Colon (tissue), 2 donors: ENCODE measurements around the gene NDUFA6.
"Not testable (repeated sequence)": the region's sequence is repeated elsewhere in the genome, so short reads cannot be mapped to it uniquely, and the experiment has no call there.

Experiments
- FAIRE-seq: peaks from 2 replicates; lab custom pipeline; 2012; peaks lifted over from hg19 to GRCh38; lab: Jason Lieb, UNC
- donor health status: control.
- donor health status: control.

The NDUFA6 gene

DNA sequence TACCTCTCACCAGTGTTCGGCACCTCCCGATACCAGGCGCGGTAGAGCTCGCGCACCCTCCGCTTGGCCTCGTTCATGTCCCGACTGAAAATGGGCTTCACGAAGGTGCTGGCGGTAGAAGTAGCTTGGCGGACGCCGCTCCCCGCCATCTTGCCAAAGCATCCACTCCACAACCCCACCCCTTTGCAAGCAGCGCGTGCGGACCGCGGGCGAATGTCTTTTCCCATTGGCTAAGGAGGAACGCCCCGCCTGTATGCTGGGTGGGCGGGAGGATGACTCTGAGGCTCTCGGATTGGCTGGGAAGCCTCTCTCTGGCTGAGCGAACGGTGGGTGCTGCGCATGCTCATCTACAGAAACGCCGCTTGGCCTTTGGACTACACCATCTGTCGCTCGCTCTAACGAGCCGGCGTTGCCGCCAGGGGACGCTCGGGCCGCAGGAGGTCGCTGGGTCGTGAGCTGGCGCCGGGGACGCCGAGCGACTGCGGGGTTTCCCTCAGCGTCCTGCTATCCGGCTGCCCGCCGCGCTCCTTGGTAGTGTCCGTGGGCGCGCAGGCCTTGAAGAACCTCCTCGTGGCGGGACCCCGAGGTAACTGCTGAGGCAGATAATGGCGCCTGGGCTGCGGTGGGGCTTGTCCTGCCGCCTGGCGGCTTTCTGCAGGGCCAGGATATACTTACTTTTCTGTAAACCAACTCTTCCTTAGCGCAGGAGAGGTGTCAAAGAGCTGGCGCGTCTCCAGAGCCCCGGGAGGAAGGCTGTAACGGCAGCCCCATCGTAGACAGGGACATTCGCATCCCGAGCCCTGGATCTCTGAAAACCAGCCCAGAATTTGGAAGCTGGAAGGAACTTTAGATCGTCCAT lies at the start of gene NDUFA6:
Gene NDUFA6 (minus strand): TSS at position 177 of the 859 bp plus-strand sequence. CDS start 28 bp downstream, at position 149.
- peak; percentile 89 for FAIRE-seq

DNA sequence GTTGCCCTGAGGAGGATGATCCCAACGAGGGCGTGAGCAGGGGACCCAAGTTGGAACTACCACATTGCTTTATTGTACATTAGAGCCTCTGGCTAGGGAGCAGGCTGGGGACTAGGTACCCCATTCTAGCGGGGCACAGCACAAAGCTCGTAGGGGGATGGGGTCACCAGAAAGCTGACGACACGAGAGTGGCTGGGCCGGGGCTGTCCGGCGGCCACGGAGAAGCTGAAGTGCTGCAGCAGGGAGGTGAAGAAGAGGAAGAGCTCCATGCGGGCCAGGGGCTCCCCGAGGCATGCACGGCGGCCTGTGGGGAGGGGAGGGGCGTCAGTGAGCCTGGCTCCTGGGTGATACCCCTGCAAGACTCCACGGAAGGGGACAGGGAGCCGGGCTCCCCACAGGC lies 49.6 kb upstream of the NDUFA6 start:
- FAIRE-seq = not testable (repeated sequence)

DNA sequence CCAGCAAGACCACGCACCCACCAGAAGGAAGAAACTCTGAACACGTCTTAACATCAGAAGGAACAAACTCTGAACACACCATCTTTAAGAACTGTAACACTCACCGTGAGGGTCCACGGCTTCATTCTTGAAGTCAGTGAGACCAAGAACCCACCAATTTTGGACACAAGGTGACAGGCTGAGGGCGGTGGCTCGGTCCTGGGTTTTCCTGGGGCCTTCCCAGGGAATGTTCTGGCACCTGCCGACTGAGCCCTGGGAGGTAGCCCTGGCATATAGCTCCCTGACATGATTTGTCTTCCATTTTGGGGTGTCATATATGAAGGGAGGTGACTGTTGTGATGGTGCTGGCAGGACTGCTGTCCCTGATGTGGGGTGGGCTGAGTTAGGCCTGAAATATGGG lies 48.9 kb upstream of the NDUFA6 start:
- not testable (repeated sequence) for FAIRE-seq

DNA sequence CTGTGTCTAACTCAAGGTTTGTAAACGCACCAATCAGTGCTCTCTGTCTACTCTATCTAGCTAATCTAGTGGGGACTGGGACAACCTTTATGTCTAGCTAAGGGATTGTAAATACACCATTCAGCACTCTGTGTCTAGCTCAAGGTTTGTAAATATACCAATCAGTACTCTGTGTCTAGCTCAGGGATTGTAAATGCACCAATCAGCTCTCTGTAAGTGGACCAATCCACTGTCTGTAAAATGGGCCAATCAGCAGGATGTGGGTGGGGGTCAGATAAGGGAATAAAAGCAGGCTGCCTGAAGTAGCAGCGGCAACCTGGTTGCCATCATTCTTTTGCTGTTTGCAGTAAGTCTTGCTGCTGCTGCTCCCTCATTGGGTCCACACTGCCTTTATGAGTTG lies 48.4 kb upstream of the NDUFA6 start:
- no peak for FAIRE-seq

DNA sequence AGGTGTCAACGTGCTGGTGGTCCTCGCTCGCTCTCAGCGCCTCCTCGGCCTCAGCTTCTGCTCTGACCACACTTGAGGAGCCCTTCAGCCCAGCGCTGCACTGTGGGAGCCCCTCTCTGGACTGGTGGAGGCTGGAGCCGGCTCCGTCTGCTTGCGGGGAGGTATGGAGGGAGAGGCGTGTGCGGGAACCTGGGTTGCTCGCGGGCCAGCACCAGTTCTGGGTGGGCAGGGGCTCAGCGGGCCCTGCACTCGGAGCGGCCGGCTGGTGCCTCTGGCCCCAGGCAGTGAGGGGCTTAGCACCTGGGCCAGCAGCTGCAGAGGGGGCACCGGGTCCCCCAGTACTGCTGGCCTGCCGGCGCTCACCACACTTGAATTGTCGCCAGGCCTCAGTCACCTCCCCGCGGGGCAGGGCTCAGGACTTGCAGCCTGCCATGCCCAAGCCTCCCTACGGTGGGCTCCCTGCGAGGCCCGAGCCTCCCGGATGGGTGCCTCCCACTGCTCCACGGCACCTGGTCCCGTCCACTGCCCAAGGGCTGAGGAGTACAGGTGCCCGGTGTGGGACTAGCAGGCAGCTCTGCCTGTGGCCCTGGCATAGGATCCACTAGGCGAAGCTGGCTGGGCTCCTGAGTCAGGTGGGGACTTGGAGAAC lies 47.7 kb upstream of the NDUFA6 start:
- FAIRE-seq = no peak

DNA sequence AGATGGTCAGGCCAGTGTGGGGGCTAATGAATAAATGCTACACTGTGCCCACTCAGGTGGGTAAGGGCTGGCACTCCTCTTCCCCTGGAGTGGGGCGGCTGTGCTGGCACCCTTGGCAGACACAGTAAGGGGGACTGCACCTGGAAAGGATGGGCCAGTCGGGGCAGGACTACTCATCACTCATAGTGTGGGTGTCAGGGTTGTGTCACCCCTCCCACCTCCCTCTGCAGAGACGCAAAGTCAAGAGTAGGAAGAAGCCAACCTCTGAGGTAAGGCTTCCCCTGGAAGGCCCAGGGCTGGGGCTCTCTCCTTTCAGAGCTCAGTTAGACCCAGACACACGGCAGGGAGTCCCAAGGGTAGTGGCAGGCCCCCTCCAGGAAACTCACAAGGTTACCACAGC lies 45.1 kb upstream of the NDUFA6 start:
- FAIRE-seq = not testable (repeated sequence)

DNA sequence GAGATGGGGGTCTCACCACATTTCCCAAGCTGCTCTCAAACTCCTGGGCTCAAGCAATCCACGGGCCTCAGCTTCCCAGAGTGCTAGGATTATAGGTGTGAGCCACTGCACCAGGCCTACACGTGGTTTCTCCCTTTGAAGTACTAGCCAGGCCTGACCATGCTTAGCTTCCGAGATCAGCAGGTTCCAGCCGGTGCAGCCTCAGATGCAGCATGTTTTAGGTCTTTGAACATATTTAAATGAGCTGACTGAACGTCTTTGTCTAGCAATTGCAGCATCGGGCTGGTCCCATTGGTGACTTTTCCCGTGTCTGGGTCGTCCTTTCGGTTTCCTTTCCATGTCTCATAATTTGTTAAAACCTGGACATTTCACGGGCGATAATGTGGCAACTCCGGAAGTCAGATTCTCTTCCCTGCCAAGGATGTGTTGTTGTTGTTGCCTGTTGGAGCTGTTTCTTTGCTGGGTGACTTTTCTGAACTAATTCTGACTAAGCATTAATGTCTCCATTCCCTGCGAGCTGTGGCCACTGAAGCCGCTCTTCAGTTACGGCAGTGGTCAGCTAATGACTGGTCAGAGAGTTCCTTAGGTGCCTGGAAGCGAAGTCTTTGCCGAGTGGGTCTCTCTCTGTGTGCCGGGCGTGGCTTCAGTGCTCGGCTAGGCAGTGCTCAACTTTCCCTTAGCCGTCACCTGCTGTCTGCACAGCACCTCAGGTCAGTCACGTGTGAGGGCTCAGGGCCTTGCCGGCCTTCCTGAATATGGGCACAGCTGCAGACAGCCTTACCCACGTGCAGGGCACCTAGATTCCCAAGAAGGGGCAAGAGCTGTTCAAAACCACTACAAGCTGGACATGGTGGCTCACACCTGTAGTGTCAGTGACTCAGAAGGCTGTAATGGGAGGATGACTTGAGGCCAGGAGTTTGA lies 43.8 kb upstream of the NDUFA6 start:
- no peak for FAIRE-seq

DNA sequence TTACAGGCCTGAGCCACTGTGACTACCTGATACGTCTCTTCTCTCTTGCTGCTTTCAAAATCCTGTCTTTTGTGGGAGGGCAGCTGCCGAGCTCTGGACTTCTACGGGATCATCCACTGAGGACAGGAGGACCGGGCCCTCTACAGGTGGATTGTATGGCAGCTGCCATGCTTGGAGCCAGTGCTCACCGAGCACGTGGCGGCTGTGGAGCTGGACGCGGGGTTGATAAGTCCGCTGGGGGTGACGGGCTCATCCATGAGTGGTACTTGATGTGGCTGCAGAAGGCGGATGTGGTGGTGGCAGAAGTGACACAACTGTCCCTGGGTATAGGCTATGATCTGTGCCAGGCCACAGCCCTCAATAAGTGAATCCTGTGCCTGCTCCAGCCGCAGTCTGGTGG lies 41.9 kb upstream of the NDUFA6 start:
- no peak for FAIRE-seq

DNA sequence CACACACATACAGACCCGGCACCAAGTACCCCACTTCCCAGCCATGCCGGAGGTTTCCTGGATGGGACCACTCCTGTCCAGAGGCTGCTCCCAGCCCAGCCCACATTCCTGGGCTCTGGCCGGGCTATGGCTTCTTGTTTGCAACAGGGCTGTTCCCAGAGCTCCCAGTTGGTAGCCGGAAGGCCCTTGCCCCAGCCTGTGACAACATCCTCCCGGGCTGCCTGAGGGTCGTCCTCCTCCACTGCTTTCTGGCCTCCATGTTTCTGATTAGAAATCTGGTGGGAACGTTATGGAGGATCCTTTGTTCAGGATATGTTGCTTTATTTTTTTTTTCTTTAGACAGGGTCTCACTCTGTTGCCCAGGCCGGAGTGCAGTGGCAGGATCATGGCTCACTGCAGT lies 41.0 kb upstream of the NDUFA6 start:
- FAIRE-seq = no peak

DNA sequence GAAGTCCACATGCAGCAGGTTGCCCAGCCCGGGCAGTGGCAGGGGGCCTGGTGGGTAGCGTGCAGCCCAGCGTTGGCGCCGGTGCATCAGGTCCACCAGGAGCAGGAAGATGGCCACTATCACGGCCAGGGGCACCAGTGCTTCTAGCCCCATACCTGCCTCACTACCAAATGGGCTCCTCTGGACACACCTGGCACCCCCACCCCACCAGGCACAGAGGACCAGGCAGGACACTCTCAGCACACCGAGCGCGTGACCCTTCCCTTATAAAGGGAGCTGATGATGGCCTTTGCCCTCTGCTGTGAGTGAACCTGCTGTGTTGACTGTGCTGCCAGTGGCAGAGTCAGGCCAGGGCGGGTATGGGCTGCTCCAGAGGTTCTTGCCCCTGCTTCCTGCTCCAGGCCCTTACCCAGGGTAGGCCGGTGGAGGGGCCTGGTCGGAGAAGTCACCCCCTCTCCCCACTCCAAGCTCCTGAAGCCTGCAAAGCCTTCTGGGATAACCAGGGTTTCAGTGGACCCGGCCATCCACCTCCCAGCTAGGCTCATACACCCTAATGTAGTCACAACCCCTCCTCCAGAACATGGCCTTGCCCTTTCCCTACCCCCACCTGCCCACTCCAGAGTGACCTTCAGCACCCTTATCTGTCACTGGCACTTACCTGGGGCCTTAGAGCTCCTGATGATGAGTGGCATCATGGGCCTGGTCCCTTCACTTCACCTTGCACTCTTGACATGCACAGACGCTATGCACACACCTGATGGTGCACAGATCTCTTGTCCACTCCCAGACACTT lies 40.3 kb upstream of the NDUFA6 start, which contains the start of gene CYP2D6:
Gene CYP2D6 (minus strand): TSS at position 172 of the 793 bp plus-strand sequence. CDS start 19 bp downstream, at position 153.
- not testable (repeated sequence) for FAIRE-seq

DNA sequence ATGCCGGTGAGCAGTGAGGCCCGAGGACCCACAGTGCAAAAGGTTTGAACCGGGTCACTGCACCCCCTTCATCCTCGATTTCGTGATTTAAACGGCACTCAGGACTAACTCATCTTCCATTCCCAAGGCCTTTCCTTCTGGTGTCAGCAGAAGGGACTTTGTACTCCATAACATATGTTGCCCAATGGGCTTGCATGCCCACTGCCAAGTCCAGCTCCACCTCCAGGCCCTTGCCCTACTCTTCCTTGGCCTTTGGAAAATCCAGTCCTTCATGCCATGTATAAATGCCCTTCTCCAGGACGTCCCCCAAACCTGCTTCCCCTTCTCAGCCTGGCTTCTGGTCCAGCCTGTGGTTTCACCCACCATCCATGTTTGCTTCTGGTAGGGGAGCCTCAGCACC lies 39.6 kb upstream of the NDUFA6 start:
- FAIRE-seq = not testable (repeated sequence)

DNA sequence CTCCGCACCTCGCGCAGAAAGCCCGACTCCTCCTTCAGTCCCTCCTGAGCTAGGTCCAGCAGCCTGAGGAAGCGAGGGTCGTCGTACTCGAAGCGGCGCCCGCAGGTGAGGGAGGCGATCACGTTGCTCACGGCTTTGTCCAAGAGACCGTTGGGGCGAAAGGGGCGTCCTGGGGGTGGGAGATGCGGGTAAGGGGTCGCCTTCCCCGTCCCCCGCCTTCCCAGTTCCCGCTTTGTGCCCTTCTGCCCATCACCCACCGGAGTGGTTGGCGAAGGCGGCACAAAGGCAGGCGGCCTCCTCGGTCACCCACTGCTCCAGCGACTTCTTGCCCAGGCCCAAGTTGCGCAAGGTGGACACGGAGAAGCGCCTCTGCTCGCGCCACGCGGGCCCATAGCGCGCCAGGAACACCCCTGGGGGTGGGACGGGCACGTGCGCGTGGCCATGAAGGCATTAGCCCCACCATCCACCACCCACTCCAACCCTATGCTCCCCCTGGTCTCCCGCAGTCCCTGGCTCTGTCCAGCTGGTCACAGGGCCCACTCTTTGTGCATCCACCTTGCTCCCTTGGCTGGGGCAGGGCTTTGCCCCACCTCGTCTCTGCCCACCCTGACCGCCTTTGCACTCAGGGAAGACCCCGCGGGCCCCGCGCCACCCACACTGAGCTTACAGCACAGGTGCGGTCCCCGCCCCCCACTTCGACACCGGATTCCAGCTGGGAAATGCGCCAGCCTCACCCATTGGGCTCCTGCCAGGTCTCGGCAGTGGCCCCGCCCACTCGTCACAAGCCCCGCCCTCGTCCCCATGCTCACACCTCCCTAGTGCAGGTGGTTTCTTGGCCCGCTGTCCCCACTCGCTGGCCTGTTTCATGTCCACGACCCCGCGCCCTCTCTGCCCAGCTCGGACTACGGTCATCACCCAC lies 38.5 kb upstream of the NDUFA6 start:
- FAIRE-seq = not testable (repeated sequence)

DNA sequence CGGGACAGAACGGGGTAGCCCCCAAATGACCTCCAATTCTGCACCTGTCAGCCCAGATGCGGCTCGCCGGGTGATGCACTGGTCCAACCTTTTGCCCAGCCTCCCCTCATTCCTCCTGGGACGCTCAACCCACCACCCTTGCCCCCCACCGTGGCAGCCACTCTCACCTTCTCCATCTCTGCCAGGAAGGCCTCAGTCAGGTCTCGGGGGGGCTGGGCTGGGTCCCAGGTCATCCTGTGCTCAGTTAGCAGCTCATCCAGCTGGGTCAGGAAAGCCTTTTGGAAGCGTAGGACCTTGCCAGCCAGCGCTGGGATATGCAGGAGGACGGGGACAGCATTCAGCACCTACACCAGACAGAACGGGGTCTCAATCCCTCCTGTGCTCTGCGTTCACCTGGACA lies 37.4 kb upstream of the NDUFA6 start:
- FAIRE-seq = not testable (repeated sequence)

DNA sequence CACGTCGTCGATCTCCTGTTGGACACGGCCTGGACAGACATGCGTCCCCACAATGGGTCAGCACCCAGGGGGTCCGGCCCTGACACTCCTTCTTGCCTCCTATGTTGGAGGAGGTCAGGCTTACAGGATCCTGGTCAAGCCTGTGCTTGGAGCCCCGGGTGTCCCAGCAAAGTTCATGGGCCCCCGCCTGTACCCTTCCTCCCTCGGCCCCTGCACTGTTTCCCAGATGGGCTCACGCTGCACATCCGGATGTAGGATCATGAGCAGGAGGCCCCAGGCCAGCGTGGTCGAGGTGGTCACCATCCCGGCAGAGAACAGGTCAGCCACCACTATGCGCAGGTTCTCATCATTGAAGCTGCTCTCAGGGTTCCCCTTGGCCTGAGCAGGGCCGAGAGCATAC lies 37.0 kb upstream of the NDUFA6 start:
- FAIRE-seq = no peak

DNA sequence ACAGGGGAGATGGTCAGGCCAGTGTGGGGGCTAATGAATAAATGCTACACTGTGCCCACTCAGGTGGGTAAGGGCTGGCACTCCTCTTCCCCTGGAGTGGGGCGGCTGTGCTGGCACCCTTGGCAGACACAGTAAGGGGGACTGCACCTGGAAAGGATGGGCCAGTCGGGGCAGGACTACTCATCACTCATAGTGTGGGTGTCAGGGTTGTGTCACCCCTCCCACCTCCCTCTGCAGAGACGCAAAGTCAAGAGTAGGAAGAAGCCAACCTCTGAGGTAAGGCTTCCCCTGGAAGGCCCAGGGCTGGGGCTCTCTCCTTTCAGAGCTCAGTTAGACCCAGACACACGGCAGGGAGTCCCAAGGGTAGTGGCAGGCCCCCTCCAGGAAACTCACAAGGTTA lies 33.0 kb upstream of the NDUFA6 start:
- FAIRE-seq = not testable (repeated sequence)

DNA sequence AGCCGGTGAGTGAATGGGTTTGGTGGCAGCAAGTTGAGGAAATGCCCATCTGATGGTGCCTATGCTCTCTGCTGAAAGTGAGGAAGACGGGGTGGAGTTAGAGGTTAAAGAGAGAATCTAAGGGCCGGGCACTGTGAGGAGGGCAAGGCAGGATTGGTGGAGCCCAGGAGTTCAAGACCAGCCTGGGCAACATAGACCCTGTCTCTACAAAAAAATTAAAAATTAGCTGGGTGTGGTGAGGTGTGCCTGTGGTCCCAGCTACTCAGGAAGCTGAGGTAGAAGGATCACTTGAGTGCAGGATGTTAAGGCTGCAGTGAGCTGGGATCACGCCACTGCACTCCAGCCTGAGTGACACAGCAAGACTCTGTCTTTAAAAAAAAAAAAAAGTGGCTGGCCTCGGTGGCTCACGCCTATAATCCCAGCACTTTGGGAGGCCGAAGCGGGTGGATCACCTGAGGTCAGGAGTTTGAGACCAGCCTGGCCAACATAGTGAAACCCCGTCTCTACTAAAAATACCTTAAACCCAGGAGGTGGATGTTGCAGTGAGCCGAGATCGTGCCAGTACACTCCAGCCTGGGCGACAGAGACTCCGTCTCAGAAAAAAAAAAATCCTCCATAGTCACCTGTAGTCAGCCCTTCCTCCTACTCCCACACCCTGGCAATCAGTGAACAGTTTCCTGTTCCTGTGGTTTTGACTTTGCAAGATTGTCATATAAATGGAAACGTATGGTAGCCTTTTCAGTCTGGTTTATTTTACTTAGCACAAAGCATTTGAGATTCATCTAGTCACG lies 29.9 kb upstream of the NDUFA6 start:
- not testable (repeated sequence) for FAIRE-seq

DNA sequence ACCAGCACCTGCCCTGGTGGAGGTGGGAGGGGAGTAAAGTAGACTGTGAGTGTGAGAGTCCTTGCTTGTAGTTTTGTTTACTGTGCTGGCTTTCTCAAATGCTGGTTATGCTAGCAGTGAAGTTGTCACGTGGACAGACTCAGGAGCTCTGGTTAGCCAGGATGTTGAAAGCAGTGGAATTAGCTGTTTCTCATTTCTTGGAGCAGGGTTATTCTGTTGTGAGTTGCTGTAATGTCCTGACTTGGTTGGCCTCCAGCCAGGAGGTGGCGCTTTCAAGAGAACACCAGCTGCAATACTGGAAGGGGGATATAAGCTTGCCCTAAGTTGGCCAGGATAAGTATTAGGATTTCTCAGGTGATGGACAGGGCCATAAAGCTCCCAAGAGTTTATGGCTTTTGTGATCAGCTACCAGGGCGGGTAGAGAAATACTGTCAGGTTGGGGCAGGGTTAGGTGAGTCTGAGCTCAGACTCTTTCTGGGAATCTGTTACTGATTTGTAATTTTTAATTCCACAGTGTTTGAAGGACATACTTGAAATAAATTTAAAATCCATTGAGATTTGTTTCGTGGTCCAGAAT lies 26.4 kb upstream of the NDUFA6 start:
- FAIRE-seq = no peak

DNA sequence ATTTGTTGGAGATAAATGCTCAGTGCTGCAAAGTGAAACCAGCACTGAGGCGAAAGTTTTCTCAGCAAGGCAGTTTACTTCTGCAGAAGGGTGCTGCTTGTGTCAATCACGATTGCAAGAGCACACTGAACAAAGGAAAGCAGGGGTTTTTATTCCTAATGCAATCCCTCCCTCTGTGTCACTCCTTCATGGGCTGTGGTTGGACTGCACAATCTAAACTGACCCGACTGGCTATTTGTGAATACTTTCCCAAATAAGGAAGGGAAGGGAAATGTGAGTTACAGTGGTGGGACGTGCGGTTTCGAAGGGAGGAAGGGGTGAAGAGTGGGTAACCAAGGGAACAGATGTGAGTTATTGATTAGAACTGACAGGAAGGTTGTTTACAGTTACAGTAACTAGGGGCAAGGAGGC lies 24.9 kb upstream of the NDUFA6 start:
- not testable (repeated sequence) for FAIRE-seq

DNA sequence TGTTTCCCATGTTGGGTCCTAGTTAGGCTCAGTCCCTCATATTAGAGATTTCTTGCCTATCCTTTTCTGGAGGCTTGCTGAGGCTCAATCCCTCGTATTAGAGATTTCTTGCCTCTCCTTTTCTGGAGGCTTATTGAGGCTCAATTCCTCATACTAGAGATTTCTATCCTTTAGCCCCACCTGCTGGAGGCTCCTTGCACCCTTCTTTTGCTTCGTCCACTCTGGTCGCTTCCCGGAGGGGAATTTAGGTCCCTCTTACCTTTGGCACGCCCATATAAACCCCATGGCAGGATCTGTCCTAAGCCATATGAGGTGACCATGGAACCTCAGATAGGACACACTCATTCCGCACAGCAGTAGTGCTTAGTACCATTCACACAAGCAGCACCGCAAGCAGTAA lies 24.1 kb upstream of the NDUFA6 start:
- no peak for FAIRE-seq
